Mucosa of rectum (tissue), 2 donors: ENCODE measurements around the gene PTH2.

ENCODE experiments used
- H3K27ac ChIP-seq, 2 donors: one replicate each; pipeline ENCODE4 v1.7.0; 2013; ENCODE audit warnings: inconsistent platforms in 2 of 2, low read depth in 2 of 2, low read length in 2 of 2
- H3K27me3 ChIP-seq, 2 donors: one replicate each; pipeline ENCODE4 v1.7.0; 2013; ENCODE audit warnings: low read length in 2 of 2; ENCODE audit not compliant: control insufficient read depth in 2 of 2, insufficient read depth in 2 of 2
- H3K36me3 ChIP-seq, 2 donors: one replicate each; pipeline ENCODE4 v1.7.0; 2013; ENCODE audit warnings: low read length in 2 of 2; ENCODE audit not compliant: control insufficient read depth in 2 of 2, insufficient read depth in 2 of 2
- H3K4me1 ChIP-seq, 2 donors: one replicate each; pipeline ENCODE4 v1.7.0; 2013; ENCODE audit warnings: low read length in 2 of 2, mild to moderate bottlenecking in 1 of 2; ENCODE audit not compliant: control insufficient read depth in 2 of 2, insufficient read depth in 2 of 2
- H3K4me3 ChIP-seq, 2 donors: one replicate each; pipeline ENCODE4 v1.7.0; 2013; ENCODE audit warnings: low read length in 2 of 2
- H3K9ac ChIP-seq, 2 donors: one replicate each; pipeline ENCODE4 v1.7.0; 2013; ENCODE audit warnings: low read length in 2 of 2, low read depth in 1 of 2, mild to moderate bottlenecking in 1 of 2
- H3K9me3 ChIP-seq, 2 donors: one replicate each; pipeline ENCODE4 v1.7.0; 2013; ENCODE audit warnings: low read length in 2 of 2; ENCODE audit not compliant: control insufficient read depth in 2 of 2
- donor health status: healthy.
- donor health status: Normal muscosa, but diverticular disease.

The PTH2 gene, protein sequence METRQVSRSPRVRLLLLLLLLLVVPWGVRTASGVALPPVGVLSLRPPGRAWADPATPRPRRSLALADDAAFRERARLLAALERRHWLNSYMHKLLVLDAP

DNA sequence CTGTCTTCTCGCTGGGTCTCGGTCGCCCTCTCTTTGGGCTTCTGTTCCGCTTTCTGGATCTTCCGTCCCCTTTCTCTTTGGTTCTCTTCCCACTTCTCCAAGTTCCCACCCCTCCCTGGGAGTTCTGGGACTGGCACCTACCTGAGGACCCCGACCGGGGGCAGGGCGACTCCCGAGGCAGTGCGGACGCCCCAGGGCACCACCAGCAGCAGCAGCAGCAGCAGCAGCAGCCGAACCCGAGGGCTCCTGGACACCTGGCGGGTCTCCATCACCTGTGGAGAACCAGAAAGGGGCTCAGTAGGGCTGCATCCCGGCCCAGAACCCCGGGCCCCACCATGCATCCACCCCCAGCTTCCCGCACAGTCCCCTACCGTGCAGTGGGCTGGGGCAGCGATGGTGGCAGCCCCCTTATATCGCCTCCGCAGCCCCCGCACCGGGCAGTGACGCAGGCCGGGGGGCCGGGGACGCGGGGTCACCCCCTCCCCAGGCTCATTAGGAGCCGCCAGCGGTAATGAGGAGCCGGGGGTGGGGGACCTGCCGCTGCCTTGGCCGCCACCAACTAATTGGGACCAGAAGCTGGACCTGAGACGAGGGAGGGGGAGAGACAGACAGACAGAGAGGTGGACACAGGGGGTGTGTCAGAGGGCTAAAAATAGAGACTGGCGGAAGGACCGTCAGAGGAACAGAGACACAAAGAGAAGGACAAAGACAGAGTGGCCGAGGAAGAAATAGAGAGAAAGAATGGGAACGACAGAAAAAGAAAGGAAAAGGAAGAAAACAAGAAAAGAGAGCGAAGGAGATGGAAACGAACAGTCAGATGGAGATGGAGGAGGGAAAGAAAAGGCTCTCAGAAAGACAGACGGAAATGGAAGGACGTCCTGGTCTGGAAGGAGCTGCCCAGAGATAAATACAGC is at the start of gene PTH2:
Gene PTH2, minus strand, starts transcription at position 371 of the 914 bp plus-strand sequence. Its CDS starts 102 bp downstream, at position 269.
- Histone ChIP-seq H3K4me1 (peaks cover 5% of the 10 kb centered on the region in 2 donors), H3K36me3 (no peaks in the 10 kb centered on the region), H3K4me3 (peak within 1 kb of the TSS in 1 of 2 donors; percentile 50), H3K9me3 (no peaks in the 10 kb centered on the region), H3K9ac (no peak within 1 kb of the TSS), H3K27me3 (peaks cover 70 to 84% of the 10 kb centered on the region in 2 donors), H3K27ac (no peak within 1 kb of the TSS)

DNA sequence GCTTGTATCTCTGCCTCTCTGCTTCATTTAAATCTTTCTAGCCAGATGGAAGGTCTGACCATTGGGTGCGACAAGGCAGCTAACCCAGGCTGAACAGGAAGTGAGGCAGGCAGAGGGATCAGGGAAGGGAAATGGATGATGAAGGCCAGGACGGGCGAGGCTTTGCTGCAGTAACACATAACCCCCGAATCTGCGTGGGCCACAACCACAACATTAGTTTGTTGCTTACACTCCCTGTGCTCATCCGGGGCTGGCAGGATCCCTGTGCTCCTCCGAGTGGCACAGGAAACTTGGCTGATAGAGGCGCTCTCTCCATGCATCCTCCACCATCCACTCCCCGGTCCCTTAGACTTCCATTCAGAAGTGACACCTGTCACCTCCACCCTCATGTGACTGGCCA is 49.7 kb upstream of the PTH2 start:
- H3K4me3 ChIP-seq: no peak overlapping the region
- no peaks in the 10 kb centered on the region for H3K9me3 ChIP-seq
- H3K27ac ChIP-seq: peak overlapping the region in 1 of 2 donors; percentile 9
- H3K27me3 ChIP-seq: no peaks in the 10 kb centered on the region
- no peak overlapping the region for H3K9ac ChIP-seq
- peaks cover 12 to 17% of the 10 kb centered on the region in 2 donors for H3K4me1 ChIP-seq
- peaks cover 0 to 3% of the 10 kb centered on the region in 2 donors for H3K36me3 ChIP-seq

DNA sequence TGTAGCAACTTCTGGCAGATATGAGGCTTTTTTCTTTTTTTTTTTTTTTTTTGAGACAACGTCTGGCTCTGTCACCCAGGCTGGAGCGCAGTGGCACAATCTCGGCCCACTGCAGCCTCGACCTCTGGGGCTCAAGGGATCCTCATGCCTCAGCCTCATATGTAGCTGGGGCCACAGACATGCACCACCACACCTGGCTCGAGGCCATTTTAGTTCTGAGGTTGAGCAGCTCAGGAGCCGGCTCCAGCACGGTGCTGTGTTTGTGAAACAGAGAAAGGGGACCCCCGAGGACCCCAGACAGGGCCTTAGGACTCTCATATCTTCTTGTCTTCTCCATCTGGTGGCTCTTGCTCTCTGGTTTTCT is 47.4 kb upstream of the PTH2 start:
- Histone ChIP-seq H3K27ac (no peak overlapping the region), H3K27me3 (no peaks in the 10 kb centered on the region), H3K4me3 (no peak overlapping the region), H3K4me1 (peaks cover 12 to 17% of the 10 kb centered on the region in 2 donors), H3K9ac (no peak overlapping the region), H3K36me3 (peaks cover 3 to 5% of the 10 kb centered on the region in 2 donors), H3K9me3 (no peaks in the 10 kb centered on the region)

DNA sequence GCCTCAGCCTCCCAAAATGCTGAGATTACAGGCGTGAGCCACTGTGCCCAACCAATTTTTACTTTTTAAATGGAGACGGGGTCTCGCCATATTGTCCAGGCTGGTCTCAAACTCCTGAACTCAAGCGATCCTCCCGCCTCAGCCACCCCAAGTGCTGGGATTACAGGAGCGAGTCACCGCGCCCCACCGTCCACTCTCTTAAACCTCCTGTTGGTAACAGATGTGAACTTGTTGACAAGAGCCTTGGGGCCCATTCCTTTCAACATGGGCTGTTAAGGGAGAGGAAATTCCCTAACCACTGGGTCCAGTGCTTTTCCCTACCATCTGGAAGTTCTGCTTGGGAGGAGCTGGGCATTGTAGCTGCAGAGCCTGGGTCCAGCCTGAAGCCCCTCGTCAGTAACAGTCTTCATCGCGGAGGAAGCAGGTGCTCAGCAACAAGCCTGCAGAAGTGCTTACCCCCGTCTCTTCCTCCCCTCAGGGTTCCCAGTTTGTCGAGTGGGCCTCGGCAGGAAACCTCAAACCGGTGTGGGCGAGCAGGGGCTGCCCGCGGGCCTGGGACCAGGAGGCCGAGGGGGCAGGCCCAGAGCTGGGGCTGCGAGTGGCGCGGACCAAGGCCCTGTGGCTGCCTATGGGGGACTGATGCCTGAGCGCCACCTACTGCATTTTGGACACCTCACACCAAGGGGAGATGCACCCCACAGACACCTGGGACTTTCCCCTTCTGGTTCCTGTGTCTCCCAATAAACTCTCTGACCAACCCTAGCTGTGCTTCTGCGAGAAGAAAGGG is 46.8 kb upstream of the PTH2 start:
- Histone ChIP-seq H3K9ac (peak overlapping the region in 1 of 2 donors; percentile 47), H3K4me3 (no peak overlapping the region), H3K4me1 (peaks cover 12 to 17% of the 10 kb centered on the region in 2 donors), H3K27ac (peak overlapping the region in 1 of 2 donors; percentile 71), H3K36me3 (peaks cover 4 to 7% of the 10 kb centered on the region in 2 donors), H3K9me3 (no peaks in the 10 kb centered on the region), H3K27me3 (no peaks in the 10 kb centered on the region)

DNA sequence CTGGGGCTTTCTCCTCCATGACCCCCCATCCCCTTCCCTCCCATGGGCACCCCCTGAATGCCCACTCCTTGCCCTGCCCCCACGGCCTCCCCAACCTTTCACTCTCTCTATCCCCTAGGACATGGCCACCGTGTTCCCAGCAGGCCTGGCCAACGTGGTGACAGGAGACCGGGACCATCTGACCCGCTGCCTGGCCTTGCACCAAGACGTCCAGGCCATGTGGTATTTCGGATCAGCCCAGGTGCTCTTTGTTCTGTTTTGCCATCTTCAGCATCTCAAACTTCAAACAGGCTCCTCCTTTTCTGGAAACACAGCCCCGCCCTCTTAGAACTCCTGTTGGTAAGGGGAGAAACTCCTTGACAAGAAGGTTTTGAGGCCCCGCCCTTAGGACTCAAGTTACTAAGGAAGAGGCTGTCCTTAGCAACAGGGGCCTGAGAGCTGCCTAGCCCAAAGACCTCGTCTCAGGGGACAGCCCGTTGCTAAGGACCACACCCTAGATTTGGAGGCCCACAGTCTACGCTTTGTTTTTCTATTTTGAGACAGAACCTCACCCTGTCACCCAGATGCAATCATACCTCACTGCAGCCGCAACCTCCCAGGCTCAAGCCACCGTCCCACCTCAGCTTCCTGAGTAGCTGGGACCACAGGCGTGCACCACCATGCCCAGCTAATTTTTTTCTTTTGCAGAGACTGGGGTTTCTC is 45.7 kb upstream of the PTH2 start:
- H3K4me1 ChIP-seq: peaks cover 10 to 15% of the 10 kb centered on the region in 2 donors
- no peak overlapping the region for H3K4me3 ChIP-seq
- peak overlapping the region in 1 of 2 donors; percentile 6 for H3K9ac ChIP-seq
- no peaks in the 10 kb centered on the region for H3K9me3 ChIP-seq
- H3K27ac ChIP-seq: peak overlapping the region; percentile 42 to 73
- no peaks in the 10 kb centered on the region for H3K27me3 ChIP-seq
- H3K36me3 ChIP-seq: peaks cover 7 to 9% of the 10 kb centered on the region in 2 donors

DNA sequence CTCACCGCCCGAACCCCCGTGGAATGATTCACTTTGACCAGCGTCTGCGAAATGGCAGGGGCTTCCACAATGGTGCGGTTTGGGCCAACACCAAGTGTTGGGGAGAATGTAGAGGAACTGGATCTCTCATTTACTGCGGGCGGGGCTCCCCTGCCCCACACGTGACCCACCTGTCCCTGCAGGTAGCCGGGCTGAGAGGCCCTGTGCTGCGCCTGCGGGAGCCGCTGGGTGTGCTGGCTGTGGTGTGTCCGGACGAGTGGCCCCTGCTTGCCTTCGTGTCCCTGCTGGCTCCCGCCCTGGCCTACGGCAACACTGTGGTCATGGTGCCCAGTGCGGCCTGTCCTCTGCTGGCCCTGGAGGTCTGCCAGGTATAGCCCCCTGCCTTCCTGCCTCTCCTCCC is 45.0 kb upstream of the PTH2 start:
- peak overlapping the region in 1 of 2 donors; percentile 73 for H3K27ac ChIP-seq
- H3K27me3 ChIP-seq: no peaks in the 10 kb centered on the region
- no peaks in the 10 kb centered on the region for H3K9me3 ChIP-seq
- H3K4me1 ChIP-seq: peaks cover 5 to 12% of the 10 kb centered on the region in 2 donors
- H3K36me3 ChIP-seq: peaks cover 7 to 10% of the 10 kb centered on the region in 2 donors
- H3K4me3 ChIP-seq: no peak overlapping the region
- no peak overlapping the region for H3K9ac ChIP-seq

DNA sequence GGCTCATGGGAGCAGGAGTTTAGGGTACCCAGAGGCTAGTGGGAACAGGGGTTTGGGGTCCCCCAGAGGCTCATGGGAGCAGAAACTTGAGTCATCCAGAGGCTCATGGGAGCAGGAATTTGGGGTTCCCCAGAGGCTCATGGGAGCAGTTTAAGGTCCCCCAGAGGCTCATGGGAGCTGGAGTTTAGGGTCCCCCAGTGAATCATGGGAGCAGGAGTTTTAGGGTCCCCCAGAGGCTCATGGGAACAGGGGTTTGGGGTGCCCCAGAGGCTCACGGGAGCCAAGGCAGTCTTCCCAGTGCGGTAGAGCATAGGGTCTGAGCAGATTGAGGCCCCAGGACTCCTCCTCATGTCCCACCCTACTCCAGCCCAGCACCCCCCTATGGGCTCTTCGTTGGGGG is 42.1 kb upstream of the PTH2 start:
- Histone ChIP-seq H3K27ac (no peak overlapping the region), H3K27me3 (no peaks in the 10 kb centered on the region), H3K4me3 (no peak overlapping the region), H3K4me1 (peaks cover 5 to 12% of the 10 kb centered on the region in 2 donors), H3K9me3 (no peaks in the 10 kb centered on the region), H3K36me3 (peaks cover 7 to 10% of the 10 kb centered on the region in 2 donors), H3K9ac (no peak overlapping the region)

DNA sequence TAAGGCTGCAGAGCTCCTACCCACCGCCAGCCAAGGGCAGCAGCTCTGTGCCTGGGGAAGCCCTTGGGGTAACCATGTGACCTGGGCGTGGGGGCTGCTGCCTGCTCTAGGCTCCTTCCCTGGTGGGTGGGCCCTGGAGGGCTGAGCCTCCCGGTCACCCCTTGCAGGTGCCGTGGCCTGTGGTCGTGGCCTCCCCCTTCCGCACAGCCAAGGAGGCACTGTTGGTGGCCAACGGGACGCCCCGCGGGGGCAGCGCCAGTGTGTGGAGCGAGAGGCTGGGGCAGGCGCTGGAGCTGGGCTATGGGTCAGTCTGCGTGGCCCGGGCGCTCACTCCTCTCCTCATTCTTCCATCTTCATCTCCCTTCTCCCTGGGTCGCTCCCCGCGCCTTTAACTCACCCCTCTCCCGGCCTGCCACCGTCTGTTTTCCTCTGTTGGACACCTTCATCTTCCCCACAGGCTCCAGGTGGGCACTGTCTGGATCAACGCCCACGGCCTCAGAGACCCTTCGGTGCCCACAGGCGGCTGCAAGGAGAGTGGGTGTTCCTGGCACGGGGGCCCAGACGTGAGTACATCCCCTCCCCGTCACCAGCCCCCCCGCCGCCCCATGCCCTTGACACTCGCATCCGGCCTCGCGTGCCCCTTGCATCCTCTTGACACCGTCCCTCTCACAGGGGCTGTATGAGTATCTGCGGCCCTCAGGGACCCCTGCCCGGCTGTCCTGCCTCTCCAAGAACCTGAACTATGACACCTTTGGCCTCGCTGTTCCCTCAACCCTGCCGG is 40.9 kb upstream of the PTH2 start:
- peaks cover 7 to 16% of the 10 kb centered on the region in 2 donors for H3K36me3 ChIP-seq
- H3K4me1 ChIP-seq: peaks cover 3 to 7% of the 10 kb centered on the region in 2 donors
- H3K9me3 ChIP-seq: no peaks in the 10 kb centered on the region
- no peak overlapping the region for H3K9ac ChIP-seq
- no peak overlapping the region for H3K27ac ChIP-seq
- no peaks in the 10 kb centered on the region for H3K27me3 ChIP-seq
- no peak overlapping the region for H3K4me3 ChIP-seq

DNA sequence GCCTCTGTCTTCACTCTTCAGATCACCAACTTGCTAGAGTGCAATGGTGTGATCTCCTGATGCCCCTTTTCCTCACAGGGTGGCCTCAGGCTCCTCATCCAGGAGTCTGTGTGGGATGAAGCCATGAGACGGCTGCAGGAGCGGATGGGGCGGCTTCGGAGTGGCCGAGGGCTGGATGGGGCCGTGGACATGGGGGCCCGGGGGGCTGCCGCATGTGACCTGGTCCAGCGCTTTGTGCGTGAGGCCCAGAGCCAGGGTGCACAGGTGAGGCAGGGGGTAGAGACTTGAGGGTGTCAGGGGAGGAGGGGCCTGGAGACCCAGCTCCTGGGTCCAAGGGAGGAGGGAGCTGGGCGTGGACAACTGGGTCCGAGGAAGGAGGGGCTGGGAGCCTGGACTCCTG is 39.3 kb upstream of the PTH2 start:
- no peaks in the 10 kb centered on the region for H3K27me3 ChIP-seq
- H3K36me3 ChIP-seq: peaks cover 7 to 17% of the 10 kb centered on the region in 2 donors
- H3K9me3 ChIP-seq: no peaks in the 10 kb centered on the region
- H3K4me1 ChIP-seq: peaks cover 3 to 6% of the 10 kb centered on the region in 2 donors
- H3K4me3 ChIP-seq: no peak overlapping the region
- no peak overlapping the region for H3K9ac ChIP-seq
- H3K27ac ChIP-seq: no peak overlapping the region
